Tibial nerve (tissue), 4 donors: ENCODE measurements around the gene FAM169A.

Experiments
- CTCF ChIP-seq, 5 experiments: fragments of 200-600 bp in 3 of 5; fragments of 450-650 bp in 2 of 5; sonication (generic) in 3 of 5; IDR thresholded peaks; one replicate each; pipeline ENCODE4 v1.5.1; 2016 to 2019; ENCODE audit warnings: antibody characterized with exemption in 5 of 5, mild to moderate bottlenecking in 3 of 5, moderate library complexity in 2 of 5
- EP300 ChIP-seq, 2 donors: sonication (generic); formaldehyde crosslinking; IDR thresholded peaks; one replicate each; pipeline ENCODE4 v1.6.1; 2017; ENCODE audit warnings: antibody characterized with exemption in 2 of 2, mild to moderate bottlenecking in 1 of 2
- POLR2A ChIP-seq, 2 donors: fragments of 450-650 bp; IDR thresholded peaks; one replicate each; pipeline ENCODE4 v1.6.1; 2017; ENCODE audit warnings: antibody characterized with exemption in 2 of 2, mild to moderate bottlenecking in 2 of 2, moderate library complexity in 2 of 2

DNA sequence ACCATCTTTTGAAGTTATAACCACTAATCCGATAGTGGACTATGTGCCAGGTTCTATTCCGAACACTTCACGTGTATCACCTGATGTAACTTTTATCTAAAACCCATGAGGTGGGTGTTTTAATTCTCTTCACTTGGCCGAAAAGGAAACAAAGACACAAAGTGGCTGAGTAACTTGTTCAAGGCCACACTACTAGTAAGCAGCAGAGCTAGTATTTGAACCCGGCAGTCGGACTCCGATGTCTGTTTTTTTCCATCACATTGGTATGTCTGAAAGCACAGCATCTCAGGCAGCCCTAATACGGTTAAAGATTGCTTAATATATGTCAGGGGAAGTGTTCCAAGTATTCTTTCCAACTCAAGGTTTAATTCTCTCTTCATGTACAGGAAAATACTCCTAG is 16.2 kb downstream of the FAM169A start:
- no peak for TF ChIP-seq CTCF (IDR thresholded peaks at IDR 0.05)
- TF ChIP-seq POLR2A (IDR thresholded peaks at IDR 0.05) = no peak
- TF ChIP-seq EP300 (IDR thresholded peaks at IDR 0.05) = no peak
